Measurements from ENCODE around the gene C2orf76.

GRCh38 chr2:119407430-119408220 lies 41.0 kb upstream of the C2orf76 start:
- TF ChIP-seq EZH2 (IDR thresholded peaks at IDR 0.05; ENCODE audit: borderline replicate concordance, low read depth, low read length, severe bottlenecking) = no peak
- TF ChIP-seq CTCF (IDR thresholded peaks at IDR 0.05; ENCODE audit: borderline replicate concordance, extremely low read depth, low read length, poor library complexity, severe bottlenecking) = peak; percentile 78
